Breast epithelium (tissue), 4 donors: Measurements from ENCODE around the gene ANKMY1. TPM values are rescaled to one million over a fixed set of nuclear protein-coding genes. Genes with fewer than 3 reads are reported as not detected.

Experiments
- DNase-seq, 2 donors: peaks; one replicate each; pipeline ENCODE4 v3.0.0-alpha.2; 2019; ENCODE audit warnings: low spot score in 2 of 2
- H3K27ac ChIP-seq, 2 donors: fragments of 200-600 bp; sonication (generic) in 1 of 2; one replicate each; pipeline ENCODE4 v1.5.1; 2016 to 2019; ENCODE audit warnings: mild to moderate bottlenecking in 1 of 2
- H3K27me3 ChIP-seq, 2 donors: fragments of 200-600 bp; sonication (generic) in 1 of 2; one replicate each; pipeline versions ENCODE4 v1.5.1 to v1.6.0; 2017 to 2019; ENCODE audit warnings: control low read depth in 1 of 2, mild to moderate bottlenecking in 1 of 2
- H3K36me3 ChIP-seq: fragments of 200-600 bp; one replicate; pipeline ENCODE4 v1.5.1; 2019
- H3K4me1 ChIP-seq, 2 donors: fragments of 200-600 bp; sonication (generic); one replicate each; pipeline ENCODE4 v1.5.1; 2016 to 2019; ENCODE audit warnings: control low read depth in 1 of 2
- H3K4me3 ChIP-seq, 3 donors: fragments of 200-600 bp; sonication (generic); 1 replicate in 2 of 3; 2 replicates in 1 of 3; pipeline ENCODE4 v1.5.1; 2016 to 2019; ENCODE audit warnings: mild to moderate bottlenecking in 3 of 3, moderate library complexity in 2 of 3
- H3K9me3 ChIP-seq, 2 donors: fragments of 200-600 bp; sonication (generic) in 1 of 2; one replicate each; pipeline ENCODE4 v1.5.1; 2016 to 2019; ENCODE audit warnings: control low read depth in 1 of 2
- POLR2A ChIP-seq: fragments of 450-650 bp; IDR thresholded peaks from one replicate; pipeline ENCODE4 v1.6.1; 2016; ENCODE audit warnings: antibody characterized with exemption, mild to moderate bottlenecking, moderate library complexity
- POLR2AphosphoS5 ChIP-seq, 3 donors: sonication (generic); formaldehyde crosslinking; IDR thresholded peaks; one replicate each; pipeline ENCODE4 v1.6.1; 2017; ENCODE audit warnings: antibody characterized with exemption in 3 of 3
- intact Hi-C: fragments of 100-400 bp; cut with DNase I; formaldehyde crosslinking; loops from one replicate; pipeline ENCODE4 v1.15.1; 2023; ENCODE audit warnings: low total_unique reads
- total RNA-seq, 3 donors: library from RNA; depleted of rRNA; stranded (reverse); fragments of >200 nt; gene quantifications; one replicate each; pipeline ENCODE4 v1.1.0, GENCODE V29; 2016
- TF ChIP-seq, protein P1 (sequence below), 3 donors: fragments of 450-650 bp; IDR thresholded peaks; one replicate each; pipeline ENCODE4 v1.5.1; 2016 to 2017; ENCODE audit warnings: antibody characterized with exemption in 3 of 3, mild to moderate bottlenecking in 3 of 3, moderate library complexity in 3 of 3

ANKMY1 gene, protein sequence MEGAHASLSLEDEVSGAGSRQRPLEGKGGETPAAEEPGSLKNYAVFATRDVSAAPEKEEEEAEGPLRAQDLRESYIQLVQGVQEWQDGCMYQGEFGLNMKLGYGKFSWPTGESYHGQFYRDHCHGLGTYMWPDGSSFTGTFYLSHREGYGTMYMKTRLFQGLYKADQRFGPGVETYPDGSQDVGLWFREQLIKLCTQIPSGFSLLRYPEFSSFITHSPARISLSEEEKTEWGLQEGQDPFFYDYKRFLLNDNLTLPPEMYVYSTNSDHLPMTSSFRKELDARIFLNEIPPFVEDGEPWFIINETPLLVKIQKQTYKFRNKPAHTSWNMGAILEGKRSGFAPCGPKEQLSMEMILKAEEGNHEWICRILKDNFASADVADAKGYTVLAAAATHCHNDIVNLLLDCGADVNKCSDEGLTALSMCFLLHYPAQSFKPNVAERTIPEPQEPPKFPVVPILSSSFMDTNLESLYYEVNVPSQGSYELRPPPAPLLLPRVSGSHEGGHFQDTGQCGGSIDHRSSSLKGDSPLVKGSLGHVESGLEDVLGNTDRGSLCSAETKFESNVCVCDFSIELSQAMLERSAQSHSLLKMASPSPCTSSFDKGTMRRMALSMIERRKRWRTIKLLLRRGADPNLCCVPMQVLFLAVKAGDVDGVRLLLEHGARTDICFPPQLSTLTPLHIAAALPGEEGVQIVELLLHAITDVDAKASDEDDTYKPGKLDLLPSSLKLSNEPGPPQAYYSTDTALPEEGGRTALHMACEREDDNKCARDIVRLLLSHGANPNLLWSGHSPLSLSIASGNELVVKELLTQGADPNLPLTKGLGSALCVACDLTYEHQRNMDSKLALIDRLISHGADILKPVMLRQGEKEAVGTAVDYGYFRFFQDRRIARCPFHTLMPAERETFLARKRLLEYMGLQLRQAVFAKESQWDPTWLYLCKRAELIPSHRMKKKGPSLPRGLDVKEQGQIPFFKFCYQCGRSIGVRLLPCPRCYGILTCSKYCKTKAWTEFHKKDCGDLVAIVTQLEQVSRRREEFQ
- total RNA-seq, result 10 to 100 TPM; 13.0 to 32.8 (median 19.0) TPM

DNA sequence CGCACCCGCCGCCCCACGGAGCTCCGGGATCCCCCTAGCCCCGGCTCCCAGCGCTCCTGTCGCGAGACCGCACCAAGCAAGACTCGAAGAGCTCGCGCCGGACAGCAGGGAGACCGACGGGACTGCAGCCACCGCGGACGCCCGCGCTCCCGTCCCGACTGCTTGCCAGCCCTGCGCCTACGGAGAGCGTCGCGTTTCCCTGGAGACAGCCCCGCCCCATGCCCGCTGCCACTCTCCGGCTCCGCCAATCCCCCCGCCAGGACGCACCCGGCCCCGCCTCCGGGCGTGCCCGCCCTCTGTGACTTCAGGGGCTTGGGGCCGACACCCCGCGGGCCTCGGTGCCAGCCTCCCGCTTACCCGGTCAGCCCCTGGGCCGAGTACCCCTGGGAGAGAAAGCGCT, at the start of gene ANKMY1:
ANKMY1 (minus strand) TSS at position 181 of the 400 bp plus-strand sequence. CDS start 653 bp downstream, outside the sequence.
- Histone ChIP-seq H3K27me3 (no peaks in the 10 kb centered on the region), H3K4me3 (peak within 1 kb of the TSS; percentile 46 to 86 (median 64)), H3K36me3 (no peaks in the 10 kb centered on the region), H3K4me1 (peaks cover 4 to 10% of the 10 kb centered on the region in 2 donors), H3K9me3 (no peaks in the 10 kb centered on the region), H3K27ac (no peak within 1 kb of the TSS)
- no peak for DNase-seq
- intact Hi-C loops, result no loop called here
- TF ChIP-seq POLR2A, result no peak
- TF ChIP-seq, protein P1, sequence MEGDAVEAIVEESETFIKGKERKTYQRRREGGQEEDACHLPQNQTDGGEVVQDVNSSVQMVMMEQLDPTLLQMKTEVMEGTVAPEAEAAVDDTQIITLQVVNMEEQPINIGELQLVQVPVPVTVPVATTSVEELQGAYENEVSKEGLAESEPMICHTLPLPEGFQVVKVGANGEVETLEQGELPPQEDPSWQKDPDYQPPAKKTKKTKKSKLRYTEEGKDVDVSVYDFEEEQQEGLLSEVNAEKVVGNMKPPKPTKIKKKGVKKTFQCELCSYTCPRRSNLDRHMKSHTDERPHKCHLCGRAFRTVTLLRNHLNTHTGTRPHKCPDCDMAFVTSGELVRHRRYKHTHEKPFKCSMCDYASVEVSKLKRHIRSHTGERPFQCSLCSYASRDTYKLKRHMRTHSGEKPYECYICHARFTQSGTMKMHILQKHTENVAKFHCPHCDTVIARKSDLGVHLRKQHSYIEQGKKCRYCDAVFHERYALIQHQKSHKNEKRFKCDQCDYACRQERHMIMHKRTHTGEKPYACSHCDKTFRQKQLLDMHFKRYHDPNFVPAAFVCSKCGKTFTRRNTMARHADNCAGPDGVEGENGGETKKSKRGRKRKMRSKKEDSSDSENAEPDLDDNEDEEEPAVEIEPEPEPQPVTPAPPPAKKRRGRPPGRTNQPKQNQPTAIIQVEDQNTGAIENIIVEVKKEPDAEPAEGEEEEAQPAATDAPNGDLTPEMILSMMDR (IDR thresholded peaks at IDR 0.05), result no peak
- TF ChIP-seq POLR2AphosphoS5 (IDR thresholded peaks at IDR 0.05), result no peak

DNA sequence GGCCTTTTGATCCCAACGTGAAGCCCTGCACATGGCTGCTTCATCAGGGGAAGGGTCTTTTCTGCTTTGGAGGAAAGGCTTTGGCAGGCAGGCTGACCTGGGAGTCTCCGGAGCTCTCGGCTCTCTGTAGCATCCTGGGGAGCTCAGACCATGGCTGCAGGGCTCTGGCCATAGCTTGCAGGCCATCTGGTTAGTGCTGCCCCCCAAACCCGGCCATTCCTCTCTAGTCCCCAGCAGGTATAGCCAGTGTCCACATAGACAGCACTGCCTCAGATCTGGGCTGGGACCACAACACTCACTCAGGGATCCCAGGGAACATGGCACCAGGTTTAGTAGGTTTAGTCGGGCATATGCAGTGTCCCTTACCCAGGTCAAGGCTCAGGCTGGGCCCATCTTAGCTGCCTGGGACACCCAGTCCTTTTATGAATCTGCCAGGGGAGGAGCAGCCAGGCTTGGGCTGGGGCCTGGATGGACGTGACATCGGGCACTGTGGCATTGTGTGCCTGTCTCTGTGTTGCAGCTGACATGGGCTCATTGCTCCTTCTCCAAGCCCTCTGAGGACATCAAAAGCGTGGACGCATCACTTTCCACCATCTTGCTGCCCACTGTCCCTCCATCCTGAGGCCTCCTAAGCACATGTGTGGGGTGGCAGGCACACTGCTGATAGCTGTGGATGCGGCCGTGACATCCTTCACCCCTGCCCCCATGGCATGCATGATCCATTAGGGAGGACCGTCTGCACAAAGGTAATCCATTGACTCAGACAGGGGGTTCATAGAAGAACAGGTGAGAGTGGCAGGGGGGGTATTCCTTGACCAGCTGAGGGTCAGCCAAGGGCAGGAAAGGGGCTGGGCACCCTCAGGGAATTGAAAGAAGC, 48.3 kb upstream of the ANKMY1 start:
- H3K27me3 ChIP-seq, result no peaks in the 10 kb centered on the region
- no peak overlapping the region for H3K4me3 ChIP-seq
- no peaks in the 10 kb centered on the region for H3K4me1 ChIP-seq
- intact Hi-C loops, result loop anchor here (2.0 kb wide), 1 partner anchor 71 kb away; no protein-coding TSS in a partner anchor
- no peak overlapping the region for H3K27ac ChIP-seq
- H3K9me3 ChIP-seq, result no peaks in the 10 kb centered on the region
- no peak for DNase-seq
- H3K36me3 ChIP-seq, result no peaks in the 10 kb centered on the region
- TF ChIP-seq POLR2AphosphoS5 (IDR thresholded peaks at IDR 0.05) (no peak), POLR2A (no peak)
- TF ChIP-seq, protein P1 (IDR thresholded peaks at IDR 0.05), result no peak

DNA sequence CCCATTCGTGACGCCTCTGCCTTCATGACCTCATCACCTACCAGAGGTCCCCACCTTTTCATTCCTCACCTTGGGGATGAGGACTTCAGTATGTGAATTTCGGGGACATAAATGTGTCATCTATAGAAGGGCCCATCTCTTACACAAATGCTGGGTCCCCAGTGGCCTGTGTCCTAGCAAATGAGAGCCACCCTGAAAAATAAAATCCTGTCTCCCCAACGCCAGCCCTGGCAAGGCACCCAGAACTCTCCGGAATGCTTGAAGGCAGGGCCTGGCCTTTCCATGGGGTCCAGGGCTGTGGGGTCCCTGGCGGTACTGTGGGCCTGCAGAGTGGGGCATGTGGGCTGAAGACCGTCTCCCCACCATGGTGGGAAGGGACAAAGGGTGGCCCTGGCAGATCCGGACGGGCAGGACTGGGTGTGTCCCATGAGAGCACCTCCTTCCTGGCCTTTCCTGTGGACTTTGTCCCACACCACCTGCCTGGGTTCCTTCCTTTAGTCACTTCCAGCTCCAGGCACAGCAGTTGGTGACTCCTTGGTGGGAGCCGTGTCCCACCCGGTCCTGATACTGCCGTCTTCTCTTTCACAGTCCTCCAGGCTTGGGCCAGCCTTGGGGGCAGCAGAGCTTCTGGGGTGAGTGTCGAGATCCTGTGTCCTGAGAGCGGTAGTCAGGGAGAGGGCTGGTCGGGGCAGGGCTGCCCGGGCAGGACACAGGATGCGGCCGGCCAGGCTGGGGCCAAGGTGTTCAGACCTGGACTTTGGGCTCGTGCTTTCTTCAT, 47.3 kb upstream of the ANKMY1 start:
- H3K9me3 ChIP-seq, result no peaks in the 10 kb centered on the region
- no peak for DNase-seq
- intact Hi-C loops, result loop anchor here (2.0 kb wide), 1 partner anchor 70 kb away; no protein-coding TSS in a partner anchor
- TF ChIP-seq, protein P1 (IDR thresholded peaks at IDR 0.05), result no peak
- TF ChIP-seq POLR2AphosphoS5 (IDR thresholded peaks at IDR 0.05) (no peak), POLR2A (no peak)
- no peaks in the 10 kb centered on the region for H3K4me1 ChIP-seq
- no peaks in the 10 kb centered on the region for H3K36me3 ChIP-seq
- H3K27me3 ChIP-seq, result no peaks in the 10 kb centered on the region
- no peak overlapping the region for H3K27ac ChIP-seq
- H3K4me3 ChIP-seq, result no peak overlapping the region

DNA sequence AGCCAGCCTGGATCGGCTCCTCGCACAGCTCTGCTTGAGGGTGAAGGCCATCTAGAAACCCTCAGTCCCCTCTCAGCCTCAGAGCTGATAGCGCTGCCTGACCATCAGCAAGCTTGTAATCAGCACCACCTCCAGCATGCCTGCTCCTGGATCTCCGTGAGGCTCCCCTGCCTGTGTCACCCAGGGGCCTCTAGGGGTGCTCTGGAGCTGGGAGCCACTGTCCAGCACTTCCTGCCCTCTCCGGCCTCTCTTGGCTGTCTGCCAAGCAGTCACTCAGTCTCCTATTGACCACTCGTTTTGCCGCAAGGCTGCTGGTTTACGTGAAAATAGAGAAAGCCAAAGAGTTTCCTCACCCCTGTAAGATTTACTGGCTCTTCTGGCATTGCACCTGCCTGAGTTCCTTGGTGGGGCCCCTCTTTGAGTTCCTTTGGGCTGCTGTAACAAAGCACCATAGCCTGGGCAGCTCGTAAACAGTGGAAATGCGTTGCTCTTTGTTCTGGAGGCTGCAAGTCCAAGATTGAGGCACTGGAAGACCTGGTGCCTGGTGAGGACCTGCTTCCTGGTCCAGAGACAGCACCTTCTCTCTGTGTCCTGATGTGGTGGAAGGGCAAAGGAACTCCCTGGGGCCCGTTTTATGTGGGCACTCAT, 46.6 kb upstream of the ANKMY1 start:
- no peak overlapping the region for H3K27ac ChIP-seq
- H3K9me3 ChIP-seq, result no peaks in the 10 kb centered on the region
- DNase-seq, result no peak
- no peaks in the 10 kb centered on the region for H3K4me1 ChIP-seq
- no peaks in the 10 kb centered on the region for H3K27me3 ChIP-seq
- no peak overlapping the region for H3K4me3 ChIP-seq
- H3K36me3 ChIP-seq, result no peaks in the 10 kb centered on the region
- intact Hi-C loops, result loop anchor here (2.0 kb wide), 1 partner anchor 70 kb away; no protein-coding TSS in a partner anchor
- TF ChIP-seq POLR2AphosphoS5 (IDR thresholded peaks at IDR 0.05), result no peak
- TF ChIP-seq, protein P1 (IDR thresholded peaks at IDR 0.05), result peak in 1 of 3 donors; percentile 18
- no peak for TF ChIP-seq POLR2A
